ENCODE results near the gene PGLYRP4.

- TF ChIP-seq TARDBP (IDR thresholded peaks at IDR 0.05) (no peak), BHLHE40 (IDR thresholded peaks at IDR 0.05; ENCODE audit: borderline replicate concordance) (no peak), FOXA1 (IDR thresholded peaks at IDR 0.05) (no peak), SUZ12 (IDR thresholded peaks at IDR 0.05) (no peak), CTBP1 (IDR thresholded peaks at IDR 0.05; ENCODE audit: borderline replicate concordance) (no peak), PKNOX1 (IDR thresholded peaks at IDR 0.05) (no peak), FOXK2 (IDR thresholded peaks at IDR 0.05) (no peak), SP1 (IDR thresholded peaks at IDR 0.05) (no peak), ELF4 (IDR thresholded peaks at IDR 0.05) (no peak), L3MBTL2 (conservative IDR thresholded peaks at IDR 0.05) (no peak), LEF1 (IDR thresholded peaks at IDR 0.05; ENCODE audit: borderline replicate concordance) (no peak)
Measured at GRCh38 chr1:153313288-153313687, 35.4 kb downstream of the PGLYRP4 start.
